Stimulated activated CD4-positive, alpha-beta T cell treated with anti-CD3 and anti-CD28 coated beads, Interleukin-4, amount 100 ng/mL, for 48 hours (primary cell): ENCODE results near the gene S100A3.

Experiments
- DNase-seq, 2 donors: peaks; one replicate each; pipeline ENCODE4 v3.0.0-alpha.2; 2020; ENCODE audit warnings: low read depth in 2 of 2

Gene S100A3

DNA sequence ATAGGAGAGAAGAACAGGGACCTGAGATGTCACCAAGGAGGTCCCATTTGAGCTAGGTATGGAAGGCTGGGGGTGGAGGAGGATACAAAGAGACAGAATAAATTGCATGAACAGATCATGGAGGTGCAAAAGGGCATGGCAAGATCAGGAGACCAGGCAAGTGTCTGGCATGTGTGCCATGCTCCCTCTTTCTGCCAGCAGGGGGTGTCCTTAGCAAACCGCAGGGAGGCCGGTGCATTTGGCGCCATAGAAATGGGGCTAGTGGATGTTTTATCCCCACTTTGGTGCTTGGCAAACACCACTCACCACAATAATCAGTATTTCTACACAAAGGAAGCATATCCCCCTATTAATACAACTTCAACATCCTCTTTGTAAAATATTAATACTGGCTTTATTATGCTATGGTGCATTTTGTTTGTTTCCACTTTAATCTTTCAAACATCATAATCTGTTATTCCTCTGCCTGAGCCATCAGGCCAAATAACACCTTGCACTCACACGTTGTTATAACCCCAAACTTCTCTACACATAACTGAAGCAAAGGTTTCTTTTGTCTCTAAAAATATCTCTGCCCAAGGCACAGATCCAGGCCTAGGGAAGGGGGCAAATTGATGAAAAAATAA lies 39.2 kb downstream of the S100A3 start:
- peak; percentile 69 to 75 for DNase-seq

DNA sequence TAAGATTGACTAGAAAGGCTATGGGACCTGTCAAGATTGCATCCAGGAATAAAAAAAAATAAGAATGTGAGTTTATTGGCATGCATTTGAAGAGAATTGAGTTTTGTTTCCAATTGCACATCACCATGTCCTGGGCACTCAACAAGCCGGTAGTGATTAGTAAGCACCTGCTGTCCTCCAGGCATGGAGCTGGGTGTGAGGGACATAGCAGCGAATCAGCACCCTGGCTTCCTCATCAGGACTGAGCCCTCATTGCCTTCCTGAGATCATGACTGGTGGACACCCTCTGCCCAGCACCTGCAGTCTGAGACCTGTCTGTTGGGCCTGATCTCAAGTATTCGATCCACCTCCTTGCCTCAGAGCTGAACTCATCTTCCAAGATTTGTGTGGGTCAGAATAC lies 40.0 kb downstream of the S100A3 start:
- DNase-seq = no peak

DNA sequence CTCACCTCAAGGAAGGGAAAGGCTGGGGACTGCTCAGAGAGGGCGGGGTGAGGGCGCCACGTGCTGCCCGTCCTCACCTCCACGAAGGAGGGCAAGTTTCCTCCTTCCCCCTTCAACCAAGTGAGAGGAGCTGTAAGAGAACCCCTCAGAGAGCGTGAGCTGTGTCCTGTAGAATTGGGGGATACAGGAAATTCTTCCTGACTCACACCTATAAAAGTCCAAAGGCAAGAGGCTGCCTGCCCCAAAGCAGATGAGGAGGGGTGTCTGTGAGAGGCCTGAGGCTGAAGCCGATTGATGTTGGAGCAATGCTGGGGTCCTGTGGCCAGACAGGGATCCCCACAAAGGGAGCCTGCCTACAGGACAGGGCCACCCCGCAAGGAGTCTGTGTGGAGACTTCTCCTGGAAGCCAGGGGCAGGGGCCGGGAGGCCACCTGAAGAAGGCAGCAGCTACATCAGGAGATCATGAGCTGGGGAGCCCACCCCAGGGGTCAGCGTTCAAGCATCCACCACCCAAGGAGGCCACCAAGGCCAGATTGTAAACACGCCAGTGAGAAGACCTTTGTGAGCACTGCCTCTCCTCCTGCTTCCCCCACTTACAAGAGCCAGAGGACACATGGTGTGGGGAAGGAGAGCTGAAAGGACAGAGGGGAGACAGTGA lies 41.0 kb downstream of the S100A3 start:
- DNase-seq = no peak

DNA sequence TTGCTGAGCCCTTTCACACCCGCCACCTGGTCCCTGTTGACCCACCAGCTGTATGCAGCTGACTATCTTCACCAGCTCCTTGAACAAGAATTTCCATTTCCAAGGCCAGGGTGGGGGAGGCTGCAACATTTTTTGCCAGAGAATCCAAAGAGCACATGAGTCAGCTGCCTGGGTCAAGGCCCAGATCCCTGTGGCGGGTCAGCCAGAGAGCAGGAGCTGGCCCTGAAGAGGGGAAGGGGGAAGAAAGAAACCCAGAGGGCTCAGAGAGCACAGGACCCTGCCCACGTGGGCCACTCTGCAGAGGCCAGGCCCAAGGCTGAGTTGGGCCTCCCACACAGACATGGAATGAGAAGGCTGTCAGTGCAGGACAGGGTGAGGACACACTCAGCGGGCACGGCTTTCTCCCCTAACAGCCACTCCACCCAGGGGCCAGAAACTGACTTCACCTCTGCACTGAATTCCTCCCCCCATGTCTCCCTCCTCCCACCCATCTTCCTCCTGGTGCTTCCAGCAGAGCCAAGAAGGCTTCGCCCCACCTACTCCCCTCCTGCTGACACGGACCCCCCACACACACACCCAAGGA lies 42.1 kb downstream of the S100A3 start:
- DNase-seq = no peak

DNA sequence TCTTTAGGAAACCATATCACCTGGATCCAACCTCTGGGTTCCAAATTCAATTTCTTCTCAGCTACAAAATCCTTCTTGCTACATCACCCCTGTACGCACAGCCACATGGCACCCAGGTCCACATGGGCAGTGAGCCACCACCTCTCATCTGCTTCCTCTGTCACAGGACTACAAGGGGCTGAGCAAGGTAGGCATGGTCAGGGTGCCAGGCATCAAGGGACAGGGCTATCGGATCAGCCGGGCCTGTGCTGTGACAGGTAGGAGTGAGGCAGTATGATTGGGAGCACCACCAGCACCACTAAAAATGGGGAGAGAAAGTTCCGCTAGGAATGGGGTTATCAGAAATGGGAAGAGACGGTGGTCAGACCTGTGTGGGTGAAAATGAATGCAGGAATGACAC lies 42.7 kb downstream of the S100A3 start:
- DNase-seq = no peak

DNA sequence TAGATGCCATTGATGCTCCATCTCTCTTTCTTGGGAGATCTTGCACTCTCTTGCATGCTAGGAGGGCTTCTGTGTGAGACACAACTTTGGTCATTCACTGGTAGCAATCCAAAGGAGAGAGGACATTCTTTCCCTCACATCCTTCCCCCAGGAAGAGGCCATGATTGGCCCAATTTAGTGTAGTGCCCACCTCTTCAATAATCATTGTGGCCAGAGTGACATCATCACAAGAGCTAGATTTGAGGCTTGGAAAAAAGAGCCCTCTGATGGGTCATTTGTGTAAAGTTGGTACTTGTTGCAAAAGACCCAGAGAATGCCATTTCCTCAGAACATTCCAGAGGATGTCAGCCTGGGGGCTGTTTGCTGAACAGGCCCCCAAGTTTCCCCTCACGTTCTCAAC lies 43.5 kb downstream of the S100A3 start:
- no peak for DNase-seq

DNA sequence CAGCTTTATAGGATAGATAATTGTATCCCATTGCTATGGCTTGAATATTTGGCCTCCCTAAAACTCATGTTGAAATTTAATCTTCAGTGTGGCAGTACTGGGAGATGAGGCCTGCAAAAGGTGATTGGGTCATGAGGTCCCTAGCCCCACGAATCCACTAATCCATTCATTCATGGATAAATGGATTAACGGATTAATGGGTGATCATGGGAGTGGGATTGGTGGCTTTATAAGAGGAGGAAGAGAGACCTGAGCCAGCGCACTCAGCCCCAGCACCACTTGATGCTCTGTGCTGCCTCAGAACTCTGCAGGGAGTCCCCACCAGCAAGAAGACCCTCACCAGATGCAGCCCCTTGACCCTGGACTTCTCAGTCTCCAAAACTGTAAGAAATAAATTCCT lies 45.3 kb downstream of the S100A3 start:
- no peak for DNase-seq

DNA sequence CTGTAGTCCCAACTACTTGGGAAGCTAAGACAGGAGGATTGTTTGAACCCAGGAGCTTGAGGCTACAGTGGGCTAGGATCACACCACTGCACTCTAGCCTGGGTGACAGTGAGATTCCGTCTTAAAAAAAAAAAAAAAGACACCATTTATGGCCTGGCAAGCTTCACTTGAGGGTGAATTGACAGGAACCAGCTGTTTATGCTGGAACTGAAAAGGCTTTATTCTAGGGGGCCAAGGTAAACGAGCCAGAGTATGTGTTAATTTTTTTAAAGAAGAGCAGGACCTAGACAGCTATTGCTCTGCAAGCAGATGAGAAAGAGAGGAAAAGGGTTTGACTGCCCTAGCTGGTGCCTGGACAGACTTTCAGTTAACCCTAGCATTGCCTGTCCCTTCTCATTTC lies 50.3 kb downstream of the S100A3 start:
- no peak for DNase-seq
